SK-N-SH treated with all-trans-retinoic acid at 6 μM for 48 hours (cell line): Measurements from ENCODE around the gene CDC20B.

Source experiments
- ATAC-seq: fragments of 200-7000 bp; cut with Tn5 transposase; 3 replicates; pipeline ENCODE4 v1.9.1; 2020; ENCODE audit warnings: mild to moderate bottlenecking, moderate library complexity
- ARNTL ChIP-seq: fragments of 450-650 bp; formaldehyde crosslinking; IDR thresholded peaks from 2 replicates; pipeline ENCODE4 v1.5.0; 2020; ENCODE audit warnings: low read depth, mild to moderate bottlenecking, moderate library complexity, borderline replicate concordance
- CSDC2 ChIP-seq: fragments of 250-450 bp; sonication (Bioruptor Pico); IDR thresholded peaks from 2 replicates; pipeline ENCODE4 v1.5.0; 2020; ENCODE audit warnings: mild to moderate bottlenecking, moderate library complexity
- OSR1 ChIP-seq: fragments of 250-450 bp; sonication (Bioruptor Pico); IDR thresholded peaks from 2 replicates; pipeline ENCODE4 v1.8.0; 2022; ENCODE audit warnings: moderate library complexity, mild to moderate bottlenecking, inconsistent platforms
- PPARA ChIP-seq: fragments of 250-450 bp; sonication (Bioruptor Pico); IDR thresholded peaks from 2 replicates; pipeline ENCODE4 v1.5.0; 2020; ENCODE audit warnings: mild to moderate bottlenecking, borderline replicate concordance
- RARB ChIP-seq: fragments of 250-450 bp; sonication (Bioruptor Pico); IDR thresholded peaks from 2 replicates; pipeline ENCODE4 v1.8.0; 2021; ENCODE audit warnings: mild to moderate bottlenecking, moderate library complexity
- SNAI2 ChIP-seq: fragments of 250-450 bp; sonication (Bioruptor Pico); IDR thresholded peaks from 2 replicates; pipeline ENCODE4 v1.5.0; 2020; ENCODE audit warnings: mild to moderate bottlenecking, moderate library complexity
- TCF4 ChIP-seq: fragments of 250-450 bp; sonication (Bioruptor Pico); IDR thresholded peaks from 2 replicates; pipeline ENCODE4 v1.8.0; 2021; ENCODE audit warnings: mild to moderate bottlenecking, moderate library complexity, borderline replicate concordance
- ZC3H10 ChIP-seq: fragments of 250-450 bp; sonication (Bioruptor Pico); IDR thresholded peaks from 2 replicates; pipeline ENCODE4 v1.5.1; 2021; ENCODE audit warnings: mild to moderate bottlenecking, moderate library complexity
- ZFP30 ChIP-seq: fragments of 450-650 bp; formaldehyde crosslinking; IDR thresholded peaks from 2 replicates; pipeline ENCODE4 v1.5.0; 2022; ENCODE audit warnings: mild to moderate bottlenecking, moderate library complexity
- ZNF70 ChIP-seq: fragments of 450-650 bp; formaldehyde crosslinking; IDR thresholded peaks from 2 replicates; pipeline ENCODE4 v1.5.0; 2020; ENCODE audit warnings: mild to moderate bottlenecking, moderate library complexity
- ZNF8 ChIP-seq: fragments of 450-650 bp; formaldehyde crosslinking; IDR thresholded peaks from 2 replicates; pipeline ENCODE4 v1.5.0; 2020; ENCODE audit warnings: mild to moderate bottlenecking, moderate library complexity
- TF ChIP-seq, protein P1 (sequence below): fragments of 250-450 bp; sonication (Bioruptor Pico); IDR thresholded peaks from 2 replicates; pipeline ENCODE4 v1.5.0; 2020; ENCODE audit warnings: mild to moderate bottlenecking, moderate library complexity
- TF ChIP-seq, protein P2 (sequence below): fragments of 250-450 bp; sonication (Bioruptor Pico); IDR thresholded peaks from 2 replicates; pipeline ENCODE4 v1.5.1; 2021; ENCODE audit warnings: mild to moderate bottlenecking, moderate library complexity
- TF ChIP-seq, protein P3 (sequence below): fragments of 250-450 bp; sonication (Bioruptor Pico); IDR thresholded peaks from 2 replicates; pipeline ENCODE4 v1.5.1; 2020; ENCODE audit warnings: low read depth, mild to moderate bottlenecking, moderate library complexity
- TF ChIP-seq, protein P4 (sequence below): fragments of 250-450 bp; sonication (Bioruptor Pico); IDR thresholded peaks from 2 replicates; pipeline ENCODE4 v1.8.0; 2021; ENCODE audit warnings: low read depth, mild to moderate bottlenecking, moderate library complexity, borderline replicate concordance

Gene CDC20B

DNA sequence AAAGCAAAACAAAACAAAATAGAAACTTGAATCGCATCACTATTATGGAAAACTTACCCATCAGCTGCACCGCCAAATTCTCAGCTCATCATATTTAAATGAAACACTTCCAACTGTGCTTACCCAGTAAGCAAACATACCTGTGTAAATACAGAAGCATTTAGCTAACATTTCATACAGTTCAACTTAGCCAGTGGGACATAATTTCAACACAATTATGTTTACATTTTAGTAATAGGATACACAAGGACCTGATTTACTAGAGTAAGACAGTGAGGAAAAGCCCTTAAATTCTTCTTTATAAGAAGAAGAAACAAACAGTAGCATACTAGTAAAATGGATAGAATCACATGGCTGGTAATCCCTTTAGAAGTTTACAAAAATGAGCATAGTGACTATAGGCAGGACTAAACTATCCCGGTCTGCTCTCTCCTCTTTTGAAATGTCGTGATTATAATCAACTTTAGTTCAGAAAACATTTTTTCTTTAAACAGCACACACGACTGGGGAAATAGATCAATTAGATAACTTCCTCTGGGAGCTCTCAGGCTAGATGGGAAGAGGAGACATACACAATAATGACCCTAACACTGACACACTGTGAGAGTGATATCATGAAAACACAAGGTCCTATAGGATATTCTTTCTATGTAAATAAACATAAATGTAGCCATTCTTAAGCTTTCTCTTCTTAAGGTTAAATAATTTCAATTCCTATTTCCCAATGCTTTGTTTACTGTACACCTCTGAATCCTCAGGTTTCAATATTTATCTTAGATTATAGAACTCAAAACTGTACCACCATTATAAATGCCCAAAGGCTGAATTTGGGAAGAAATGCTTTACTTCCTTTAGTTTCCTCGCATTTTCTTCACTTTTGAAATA, 15.9 kb upstream of the CDC20B start (continued):
- TF ChIP-seq, protein P1, sequence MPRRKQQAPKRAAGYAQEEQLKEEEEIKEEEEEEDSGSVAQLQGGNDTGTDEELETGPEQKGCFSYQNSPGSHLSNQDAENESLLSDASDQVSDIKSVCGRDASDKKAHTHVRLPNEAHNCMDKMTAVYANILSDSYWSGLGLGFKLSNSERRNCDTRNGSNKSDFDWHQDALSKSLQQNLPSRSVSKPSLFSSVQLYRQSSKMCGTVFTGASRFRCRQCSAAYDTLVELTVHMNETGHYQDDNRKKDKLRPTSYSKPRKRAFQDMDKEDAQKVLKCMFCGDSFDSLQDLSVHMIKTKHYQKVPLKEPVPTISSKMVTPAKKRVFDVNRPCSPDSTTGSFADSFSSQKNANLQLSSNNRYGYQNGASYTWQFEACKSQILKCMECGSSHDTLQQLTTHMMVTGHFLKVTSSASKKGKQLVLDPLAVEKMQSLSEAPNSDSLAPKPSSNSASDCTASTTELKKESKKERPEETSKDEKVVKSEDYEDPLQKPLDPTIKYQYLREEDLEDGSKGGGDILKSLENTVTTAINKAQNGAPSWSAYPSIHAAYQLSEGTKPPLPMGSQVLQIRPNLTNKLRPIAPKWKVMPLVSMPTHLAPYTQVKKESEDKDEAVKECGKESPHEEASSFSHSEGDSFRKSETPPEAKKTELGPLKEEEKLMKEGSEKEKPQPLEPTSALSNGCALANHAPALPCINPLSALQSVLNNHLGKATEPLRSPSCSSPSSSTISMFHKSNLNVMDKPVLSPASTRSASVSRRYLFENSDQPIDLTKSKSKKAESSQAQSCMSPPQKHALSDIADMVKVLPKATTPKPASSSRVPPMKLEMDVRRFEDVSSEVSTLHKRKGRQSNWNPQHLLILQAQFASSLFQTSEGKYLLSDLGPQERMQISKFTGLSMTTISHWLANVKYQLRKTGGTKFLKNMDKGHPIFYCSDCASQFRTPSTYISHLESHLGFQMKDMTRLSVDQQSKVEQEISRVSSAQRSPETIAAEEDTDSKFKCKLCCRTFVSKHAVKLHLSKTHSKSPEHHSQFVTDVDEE (CRISPR knock-in tag) = no peak
- TF ChIP-seq, all 23 proteins: peak for 0

DNA sequence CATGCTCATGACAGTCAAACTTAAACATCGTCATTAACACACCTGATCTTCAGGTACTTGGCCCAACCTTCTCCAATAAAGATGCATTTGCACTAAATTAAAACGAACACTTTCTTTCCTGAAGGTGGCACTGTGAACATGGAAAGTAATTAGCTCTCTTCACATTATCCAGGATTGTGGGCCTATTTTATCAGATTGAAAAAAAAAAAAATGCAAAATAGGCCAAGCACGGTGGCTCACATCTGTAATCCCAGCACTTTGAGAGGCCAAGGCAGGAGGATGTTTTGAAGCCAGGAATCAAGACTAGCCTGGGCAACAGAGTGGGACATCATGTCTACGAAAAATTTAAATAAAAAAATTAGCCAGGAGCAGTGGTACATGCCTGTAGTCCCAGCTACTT, 14.4 kb upstream of the CDC20B start:
- ATAC-seq = no peak
- TF ChIP-seq, protein P1 (CRISPR knock-in tag) = no peak
- TF ChIP-seq, protein P2, sequence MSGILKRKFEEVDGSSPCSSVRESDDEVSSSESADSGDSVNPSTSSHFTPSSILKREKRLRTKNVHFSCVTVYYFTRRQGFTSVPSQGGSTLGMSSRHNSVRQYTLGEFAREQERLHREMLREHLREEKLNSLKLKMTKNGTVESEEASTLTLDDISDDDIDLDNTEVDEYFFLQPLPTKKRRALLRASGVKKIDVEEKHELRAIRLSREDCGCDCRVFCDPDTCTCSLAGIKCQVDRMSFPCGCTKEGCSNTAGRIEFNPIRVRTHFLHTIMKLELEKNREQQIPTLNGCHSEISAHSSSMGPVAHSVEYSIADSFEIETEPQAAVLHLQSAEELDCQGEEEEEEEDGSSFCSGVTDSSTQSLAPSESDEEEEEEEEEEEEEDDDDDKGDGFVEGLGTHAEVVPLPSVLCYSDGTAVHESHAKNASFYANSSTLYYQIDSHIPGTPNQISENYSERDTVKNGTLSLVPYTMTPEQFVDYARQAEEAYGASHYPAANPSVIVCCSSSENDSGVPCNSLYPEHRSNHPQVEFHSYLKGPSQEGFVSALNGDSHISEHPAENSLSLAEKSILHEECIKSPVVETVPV (CRISPR knock-in tag) = no peak
- TF ChIP-seq, protein P3, sequence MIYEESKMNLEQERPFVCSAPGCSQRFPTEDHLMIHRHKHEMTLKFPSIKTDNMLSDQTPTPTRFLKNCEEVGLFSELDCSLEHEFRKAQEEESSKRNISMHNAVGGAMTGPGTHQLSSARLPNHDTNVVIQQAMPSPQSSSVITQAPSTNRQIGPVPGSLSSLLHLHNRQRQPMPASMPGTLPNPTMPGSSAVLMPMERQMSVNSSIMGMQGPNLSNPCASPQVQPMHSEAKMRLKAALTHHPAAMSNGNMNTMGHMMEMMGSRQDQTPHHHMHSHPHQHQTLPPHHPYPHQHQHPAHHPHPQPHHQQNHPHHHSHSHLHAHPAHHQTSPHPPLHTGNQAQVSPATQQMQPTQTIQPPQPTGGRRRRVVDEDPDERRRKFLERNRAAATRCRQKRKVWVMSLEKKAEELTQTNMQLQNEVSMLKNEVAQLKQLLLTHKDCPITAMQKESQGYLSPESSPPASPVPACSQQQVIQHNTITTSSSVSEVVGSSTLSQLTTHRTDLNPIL = no peak
- no peak for TF ChIP-seq CSDC2 (CRISPR knock-in tag)

DNA sequence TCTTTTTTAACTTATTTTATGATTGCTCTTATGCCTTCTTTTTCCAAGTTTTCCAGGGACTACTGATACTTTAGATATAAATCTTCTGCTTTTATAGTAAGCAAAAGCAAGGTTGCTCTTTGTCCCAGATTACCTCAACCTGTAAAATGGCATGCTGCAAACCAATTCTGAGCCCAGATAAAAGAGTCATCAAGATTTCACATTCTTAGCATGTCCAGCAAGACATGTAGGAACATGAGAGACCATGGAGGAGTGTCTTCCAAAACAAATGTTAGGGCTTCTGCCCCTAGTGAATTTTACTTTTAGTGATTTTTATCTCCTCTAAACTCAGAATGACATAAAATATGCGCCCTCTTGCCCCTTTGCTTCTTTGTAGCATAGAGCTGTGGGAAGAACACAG, 7.0 kb upstream of the CDC20B start:
- ATAC-seq = no peak
- no peak for TF ChIP-seq OSR1 (CRISPR knock-in tag)
- TF ChIP-seq TCF4 (CRISPR knock-in tag) = no peak
- TF ChIP-seq CSDC2 (CRISPR knock-in tag) = no peak

DNA sequence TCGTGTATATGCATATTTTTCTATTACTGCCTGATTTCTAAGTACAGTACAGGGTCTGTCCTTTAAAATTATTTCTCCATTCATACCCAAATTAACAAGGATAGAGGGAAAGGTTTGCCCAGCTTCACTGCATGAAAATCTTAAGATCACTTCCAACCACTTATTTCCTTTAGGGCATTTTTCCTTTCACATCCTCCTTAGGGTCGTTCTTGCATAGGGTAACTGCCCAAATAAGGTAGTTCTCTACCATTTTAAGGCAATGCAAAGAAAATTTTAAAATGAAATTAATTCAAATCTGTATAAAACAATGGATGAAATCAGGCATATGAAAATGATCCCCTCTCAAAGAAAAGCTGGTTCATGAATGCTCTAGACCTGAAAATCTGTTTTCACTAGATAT, 4.1 kb upstream of the CDC20B start:
- no peak for ATAC-seq
- TF ChIP-seq ARNTL (CRISPR knock-in tag) (no peak), SNAI2 (no peak), ZNF8 (no peak), RARB (CRISPR knock-in tag) (no peak), ZC3H10 (CRISPR knock-in tag) (no peak), PPARA (CRISPR knock-in tag) (no peak), ZNF70 (no peak), ZFP30 (no peak)
- TF ChIP-seq, protein P1 (CRISPR knock-in tag) = no peak
- TF ChIP-seq, protein P2 (CRISPR knock-in tag) = no peak
- TF ChIP-seq, protein P4, sequence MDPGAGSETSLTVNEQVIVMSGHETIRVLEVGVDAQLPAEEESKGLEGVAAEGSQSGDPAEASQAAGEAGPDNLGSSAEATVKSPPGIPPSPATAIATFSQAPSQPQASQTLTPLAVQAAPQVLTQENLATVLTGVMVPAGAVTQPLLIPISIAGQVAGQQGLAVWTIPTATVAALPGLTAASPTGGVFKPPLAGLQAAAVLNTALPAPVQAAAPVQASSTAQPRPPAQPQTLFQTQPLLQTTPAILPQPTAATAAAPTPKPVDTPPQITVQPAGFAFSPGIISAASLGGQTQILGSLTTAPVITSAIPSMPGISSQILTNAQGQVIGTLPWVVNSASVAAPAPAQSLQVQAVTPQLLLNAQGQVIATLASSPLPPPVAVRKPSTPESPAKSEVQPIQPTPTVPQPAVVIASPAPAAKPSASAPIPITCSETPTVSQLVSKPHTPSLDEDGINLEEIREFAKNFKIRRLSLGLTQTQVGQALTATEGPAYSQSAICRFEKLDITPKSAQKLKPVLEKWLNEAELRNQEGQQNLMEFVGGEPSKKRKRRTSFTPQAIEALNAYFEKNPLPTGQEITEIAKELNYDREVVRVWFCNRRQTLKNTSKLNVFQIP (CRISPR knock-in tag) = no peak
